Measurements from ENCODE around the gene SCYGR6. TPM values are rescaled to one million over a fixed set of nuclear protein-coding genes. Genes with fewer than 3 reads are reported as not detected.

The SCYGR6 gene
- total and polyA plus RNA-seq, 2 donors = not detected

DNA sequence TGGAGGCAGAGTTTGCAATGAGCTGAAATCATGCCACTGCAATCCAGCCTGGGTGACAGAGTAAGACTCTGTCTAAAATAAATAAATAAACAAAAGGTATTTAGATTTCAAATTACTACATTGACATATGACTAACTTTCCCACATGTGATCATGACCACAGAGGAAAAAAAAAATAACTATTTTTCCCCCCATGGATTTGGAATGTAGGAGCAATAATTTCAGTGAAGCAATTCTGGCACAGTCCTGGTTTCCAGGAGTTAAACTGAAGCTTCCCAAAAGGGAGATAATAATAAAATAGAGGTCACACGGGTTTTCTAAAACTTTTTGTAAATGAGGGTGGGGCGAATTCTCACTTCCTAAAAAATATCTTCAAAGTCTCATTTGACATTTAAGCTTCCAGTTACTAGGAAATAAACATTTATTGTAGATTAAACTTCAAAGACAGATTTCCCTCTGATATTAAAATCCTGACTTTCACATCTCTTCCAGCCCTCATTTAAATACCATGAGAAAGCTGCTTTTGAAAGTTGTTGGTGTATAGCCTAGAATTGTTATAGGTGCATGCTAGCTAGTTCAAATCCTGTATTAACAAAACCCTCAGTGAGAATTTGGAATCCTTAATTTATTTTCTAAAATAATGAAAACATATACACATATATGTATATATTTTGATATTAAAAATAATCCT, 27.4 kb downstream of the SCYGR6 start:
- 47% methylated on average over 2 of the region's 2 CpGs for WGBS
- Histone ChIP-seq H3K4me1 (ENCODE audit: insufficient read depth) (no peaks in the 10 kb centered on the region), H3K4me3 (ENCODE audit: low read depth, low read length) (no peak overlapping the region), H3K27ac (ENCODE audit: low read depth) (no peak overlapping the region), H3K36me3 (ENCODE audit: insufficient read depth) (no peaks in the 10 kb centered on the region)
- no peak for DNase-seq (ENCODE audit: extremely low spot score)

DNA sequence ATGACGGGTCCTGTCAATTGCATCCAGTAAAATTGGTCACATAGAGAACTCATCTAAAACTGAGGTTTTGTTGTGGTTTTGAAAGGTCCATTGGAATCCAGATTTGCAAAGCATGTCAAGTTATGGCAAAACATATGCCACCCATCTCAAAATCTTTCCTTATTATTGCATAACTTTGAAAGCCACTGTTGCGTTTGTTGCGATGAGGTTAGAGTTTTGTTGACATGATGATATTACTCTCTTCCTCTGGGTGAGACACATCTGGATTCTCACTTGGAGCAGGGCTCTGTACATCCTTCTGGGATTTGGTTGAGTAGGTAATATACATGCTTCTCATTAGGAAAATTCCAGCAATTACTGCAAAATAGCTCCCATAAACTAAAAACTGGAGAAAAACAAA, 37.4 kb downstream of the SCYGR6 start:
- no peaks in the 10 kb centered on the region for H3K4me1 ChIP-seq (ENCODE audit: insufficient read depth)
- no peak overlapping the region for H3K27ac ChIP-seq (ENCODE audit: low read depth)
- H3K4me3 ChIP-seq (ENCODE audit: low read depth, low read length) = no peak overlapping the region
- 76% methylated on average over 3 of the region's 3 CpGs for WGBS
- no peak for DNase-seq (ENCODE audit: extremely low spot score)
- H3K36me3 ChIP-seq (ENCODE audit: insufficient read depth) = no peaks in the 10 kb centered on the region

DNA sequence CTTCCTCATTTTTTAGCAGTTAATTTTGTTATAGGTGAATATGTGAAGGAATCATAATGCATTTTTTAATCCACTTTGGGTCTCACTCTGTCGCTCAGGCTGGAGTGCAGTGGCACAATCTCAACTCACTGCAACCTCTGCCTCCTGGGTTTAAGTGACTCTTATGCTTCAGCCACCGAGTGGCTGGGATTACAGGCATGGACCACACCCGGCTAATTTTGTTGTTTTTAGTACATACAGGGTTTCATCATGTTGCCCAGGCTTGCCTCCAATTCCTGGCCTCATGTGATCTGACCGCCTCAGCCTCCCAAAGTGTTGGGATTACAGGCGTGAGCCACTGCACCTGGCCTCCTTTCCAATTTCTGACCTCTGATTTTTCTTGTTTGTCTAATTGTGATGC, 40.3 kb downstream of the SCYGR6 start:
- 78% methylated on average over 5 of the region's 5 CpGs for WGBS
- no peak for DNase-seq (ENCODE audit: extremely low spot score)
- H3K4me3 ChIP-seq (ENCODE audit: low read depth, low read length) = no peak overlapping the region
- no peak overlapping the region for H3K27ac ChIP-seq (ENCODE audit: low read depth)
- no peaks in the 10 kb centered on the region for H3K4me1 ChIP-seq (ENCODE audit: insufficient read depth)
- H3K36me3 ChIP-seq (ENCODE audit: insufficient read depth) = no peaks in the 10 kb centered on the region

DNA sequence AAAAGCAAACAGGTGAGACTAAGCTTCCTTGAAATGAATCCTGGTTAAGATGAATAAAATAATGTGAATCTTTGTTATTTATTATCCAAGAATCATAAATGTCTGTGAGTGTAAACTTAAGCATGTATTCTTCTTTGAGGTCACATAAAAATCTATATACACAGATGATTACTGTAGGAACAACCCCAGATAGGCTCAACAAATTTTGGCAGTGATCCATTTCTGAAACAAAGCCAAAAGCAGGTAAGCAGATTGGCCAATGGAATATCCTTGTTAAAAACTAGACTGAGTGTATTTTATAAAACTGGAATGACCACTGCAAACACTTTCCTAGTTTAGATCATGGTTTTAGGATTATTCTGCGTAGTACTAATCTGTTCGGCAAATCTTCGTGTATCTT, 46.6 kb downstream of the SCYGR6 start:
- Histone ChIP-seq H3K27ac (ENCODE audit: low read depth) (no peak overlapping the region), H3K4me1 (ENCODE audit: insufficient read depth) (no peaks in the 10 kb centered on the region), H3K4me3 (ENCODE audit: low read depth, low read length) (no peak overlapping the region), H3K36me3 (ENCODE audit: insufficient read depth) (no peaks in the 10 kb centered on the region)
- no peak for DNase-seq (ENCODE audit: extremely low spot score)
- 85% methylated on average over 3 of the region's 3 CpGs for WGBS

DNA sequence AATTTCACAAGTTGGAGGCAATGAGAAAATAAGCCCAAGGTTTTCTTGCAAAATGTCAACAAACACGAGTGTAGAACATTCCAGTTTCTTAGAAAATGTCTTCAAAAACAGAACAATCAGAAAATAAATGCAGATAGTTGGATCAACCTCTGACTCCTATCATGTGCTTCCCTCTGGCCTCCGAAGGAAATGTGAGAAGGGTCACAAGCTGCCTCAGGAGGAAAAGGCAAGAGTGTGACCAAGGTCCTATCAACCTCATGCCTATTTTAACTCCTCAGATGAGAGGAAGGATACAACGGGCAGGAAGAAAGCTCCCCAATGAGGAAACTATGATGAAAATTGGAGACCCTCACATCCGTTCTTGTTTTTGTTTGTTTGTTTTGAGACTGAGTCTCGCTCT, 50.1 kb downstream of the SCYGR6 start:
- no peak overlapping the region for H3K27ac ChIP-seq (ENCODE audit: low read depth)
- no peaks in the 10 kb centered on the region for H3K4me1 ChIP-seq (ENCODE audit: insufficient read depth)
- no peak for DNase-seq (ENCODE audit: extremely low spot score)
- H3K4me3 ChIP-seq (ENCODE audit: low read depth, low read length) = no peak overlapping the region
- 70% methylated on average over 5 of the region's 5 CpGs for WGBS
- H3K36me3 ChIP-seq (ENCODE audit: insufficient read depth) = no peaks in the 10 kb centered on the region

Small RNAs within 50 kb of the gene (small RNA-seq; reads per million reads assigned to genes)
- not detected for gene RNA5SP121

Other genes with a start within 250 kb of the SCYGR6 start
- gene SCYGR2, start 125.9 kb downstream of the SCYGR6 start, total RNA-seq = not detected
- not detected for gene SCYGR2, start 125.9 kb downstream of the SCYGR6 start, polyA plus RNA-seq
- gene SCYGR3, start 109.9 kb downstream of the SCYGR6 start, total RNA-seq = not detected
- gene SCYGR3, start 109.9 kb downstream of the SCYGR6 start, polyA plus RNA-seq = not detected
- gene SCYGR4, start 107.3 kb downstream of the SCYGR6 start, total RNA-seq = not detected
- gene SCYGR4, start 107.3 kb downstream of the SCYGR6 start, polyA plus RNA-seq = not detected
- gene SCYGR5, start 58.0 kb downstream of the SCYGR6 start, total RNA-seq = not detected
- gene SCYGR5, start 58.0 kb downstream of the SCYGR6 start, polyA plus RNA-seq = not detected
- 1.4 TPM for gene SLC19A3, start 6.7 kb downstream of the SCYGR6 start, total RNA-seq
- 1.4 TPM for gene SLC19A3, start 6.7 kb downstream of the SCYGR6 start, polyA plus RNA-seq
- not detected for gene SCYGR7, start 3.6 kb upstream of the SCYGR6 start, total RNA-seq
- gene SCYGR7, start 3.6 kb upstream of the SCYGR6 start, polyA plus RNA-seq = not detected
- not detected for gene SCYGR8, start 21.1 kb upstream of the SCYGR6 start, total RNA-seq
- not detected for gene SCYGR8, start 21.1 kb upstream of the SCYGR6 start, polyA plus RNA-seq
- not detected for gene CCL20, start 89.1 kb upstream of the SCYGR6 start, total RNA-seq
- 1.5 TPM for gene CCL20, start 89.1 kb upstream of the SCYGR6 start, polyA plus RNA-seq
- gene DAW1, start 146.9 kb upstream of the SCYGR6 start, total RNA-seq = 0.16 TPM
- not detected for gene DAW1, start 146.9 kb upstream of the SCYGR6 start, polyA plus RNA-seq

Measured in urinary bladder (tissue), 4 donors.